ENCODE data around the gene DRAM1. TPM values are rescaled to one million over a fixed set of nuclear protein-coding genes. Genes with fewer than 3 reads are reported as not detected.

Gene DRAM1
- polyA plus RNA-seq, 1 of the 3 experiments (the other 2 are of a cell fraction) = 37.4 TPM

- Histone ChIP-seq H3K9me2 (no peaks in the 10 kb centered on the region), H3K27ac (ENCODE audit: low read depth in 2 of 2, low read length in 1 of 2) (no peak overlapping the region), H3K4me1 (ENCODE audit: control insufficient read depth in 1 of 2, insufficient read depth in 2 of 2, low read depth in 1 of 2, low read length in 1 of 2) (peaks cover 3 to 11% of the 10 kb centered on the region in 2 experiments; a peak in 2 of 4 replicates), H3K4me3 (ENCODE audit: low read depth in 2 of 2, low read length in 1 of 2) (no peak overlapping the region), H3K9ac (no peak overlapping the region), H3K9me3 (no peaks in the 10 kb centered on the region), H4K20me1 (ENCODE audit: insufficient read depth) (no peaks in the 10 kb centered on the region), H3K4me2 (no peak overlapping the region), H3K79me2 (ENCODE audit: insufficient read depth) (no peaks in the 10 kb centered on the region), H2AFZ (ENCODE audit: low read depth) (no peak overlapping the region), H3F3A (replicated peaks; ENCODE audit: insufficient read depth) (peaks cover 4% of the 10 kb centered on the region), H3K36me3 (replicated peaks in 1 of 2; ENCODE audit: control insufficient read depth in 1 of 2, insufficient read depth in 2 of 2, low read length in 1 of 2) (no peaks in the 10 kb centered on the region), H3K27me3 (ENCODE audit: insufficient read depth) (no peaks in the 10 kb centered on the region)
- DNase-seq = no peak
- ChIA-PET POLR2A (interaction anchor here (0.7 kb wide), 1 partner anchor 26 kb away, joined by 5 read pairs; no protein-coding TSS in a partner anchor), CTCF (no interaction called here)
- TF ChIP-seq NRF1 (IDR thresholded peaks at IDR 0.05; ENCODE audit: low read depth, low read length) = no peak
- 65% methylated on average over 5 of the region's 5 CpGs for WGBS (ENCODE audit: low lambda C conversion rate)
These were observed 56.6 kb downstream of the DRAM1 start for GRCh38 chr12:101933866-101934514.

DNA sequence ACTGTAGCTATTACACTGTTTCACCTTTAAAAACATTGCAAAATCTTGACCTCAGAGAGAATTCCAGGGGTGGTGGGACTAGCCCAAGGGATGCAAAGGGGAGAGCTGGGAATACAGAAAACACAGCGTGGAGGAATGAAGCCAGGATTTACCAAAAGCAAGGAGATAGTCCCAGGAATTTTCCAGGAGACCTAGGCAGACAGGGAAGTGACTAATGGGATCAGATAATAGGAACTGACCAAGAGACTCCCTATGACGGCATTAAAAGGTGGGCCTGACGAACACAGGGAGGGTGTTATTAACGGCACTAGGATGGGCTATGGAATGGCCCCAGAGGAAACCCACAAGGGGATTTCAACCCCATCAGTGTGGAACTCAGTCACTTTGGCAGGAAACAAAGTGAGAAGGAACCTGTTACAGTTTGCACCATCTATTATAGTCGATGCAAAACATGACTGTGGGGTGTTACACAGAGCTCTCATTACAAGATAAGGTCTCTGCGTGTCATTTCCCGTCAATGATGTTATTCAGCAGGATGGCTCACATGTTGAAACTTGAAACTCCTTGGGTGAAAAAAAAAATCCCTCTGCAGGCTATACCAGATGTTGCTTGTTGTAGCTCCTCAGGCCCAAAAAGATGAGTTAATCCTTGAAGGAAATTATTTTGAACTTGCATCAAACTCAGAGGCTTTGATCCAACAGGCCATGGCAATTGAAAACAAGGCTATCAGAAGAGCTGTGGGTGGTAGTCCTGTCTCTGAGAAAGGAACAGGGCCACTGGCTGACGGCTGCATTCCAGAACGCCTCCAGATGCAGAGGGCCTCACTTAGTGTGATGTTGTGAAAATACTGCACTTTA, 58.7 kb downstream of the DRAM1 start:
- POLR2A ChIA-PET = no interaction called here
- no peak overlapping the region for H3K4me3 ChIP-seq (ENCODE audit: low read depth in 2 of 2, low read length in 1 of 2)
- no peaks in the 10 kb centered on the region for H3K36me3 ChIP-seq (replicated peaks in 1 of 2; ENCODE audit: control insufficient read depth in 1 of 2, insufficient read depth in 2 of 2, low read length in 1 of 2)
- no peaks in the 10 kb centered on the region for H3K9me2 ChIP-seq
- no peaks in the 10 kb centered on the region for H3K79me2 ChIP-seq (ENCODE audit: insufficient read depth)
- 27% methylated on average over 9 of the region's 9 CpGs for WGBS (ENCODE audit: low lambda C conversion rate)
- CTCF ChIA-PET = interaction anchor here (1.2 to 1.3 kb wide), 2 partner anchors 833 to 875 kb away, joined by 4 to 5 read pairs; no protein-coding TSS in a partner anchor
- H2AFZ ChIP-seq (ENCODE audit: low read depth) = peak overlapping the region; percentile 62; the same call in 1 of the 2 replicates
- H3K9me3 ChIP-seq = no peaks in the 10 kb centered on the region
- H4K20me1 ChIP-seq (ENCODE audit: insufficient read depth) = no peaks in the 10 kb centered on the region
- H3K27me3 ChIP-seq (ENCODE audit: insufficient read depth) = no peaks in the 10 kb centered on the region
- H3K9ac ChIP-seq = no peak overlapping the region
- H3F3A ChIP-seq (replicated peaks; ENCODE audit: insufficient read depth) = peaks cover 4% of the 10 kb centered on the region
- no peak for DNase-seq
- peak overlapping the region; percentile 28; the same call in 1 of the 2 replicates for H3K4me2 ChIP-seq
- peak overlapping the region; percentile 42 to 53 for H3K27ac ChIP-seq (ENCODE audit: low read depth in 2 of 2, low read length in 1 of 2)
- H3K4me1 ChIP-seq (ENCODE audit: control insufficient read depth in 1 of 2, insufficient read depth in 2 of 2, low read depth in 1 of 2, low read length in 1 of 2) = peaks cover 3 to 11% of the 10 kb centered on the region in 2 experiments; a peak in 2 of 4 replicates
- TF ChIP-seq, protein P1, sequence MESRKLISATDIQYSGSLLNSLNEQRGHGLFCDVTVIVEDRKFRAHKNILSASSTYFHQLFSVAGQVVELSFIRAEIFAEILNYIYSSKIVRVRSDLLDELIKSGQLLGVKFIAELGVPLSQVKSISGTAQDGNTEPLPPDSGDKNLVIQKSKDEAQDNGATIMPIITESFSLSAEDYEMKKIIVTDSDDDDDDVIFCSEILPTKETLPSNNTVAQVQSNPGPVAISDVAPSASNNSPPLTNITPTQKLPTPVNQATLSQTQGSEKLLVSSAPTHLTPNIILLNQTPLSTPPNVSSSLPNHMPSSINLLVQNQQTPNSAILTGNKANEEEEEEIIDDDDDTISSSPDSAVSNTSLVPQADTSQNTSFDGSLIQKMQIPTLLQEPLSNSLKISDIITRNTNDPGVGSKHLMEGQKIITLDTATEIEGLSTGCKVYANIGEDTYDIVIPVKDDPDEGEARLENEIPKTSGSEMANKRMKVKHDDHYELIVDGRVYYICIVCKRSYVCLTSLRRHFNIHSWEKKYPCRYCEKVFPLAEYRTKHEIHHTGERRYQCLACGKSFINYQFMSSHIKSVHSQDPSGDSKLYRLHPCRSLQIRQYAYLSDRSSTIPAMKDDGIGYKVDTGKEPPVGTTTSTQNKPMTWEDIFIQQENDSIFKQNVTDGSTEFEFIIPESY (IDR thresholded peaks at IDR 0.05; ENCODE audit: borderline replicate concordance, low read depth) = no peak
- TF ChIP-seq CHD2 (IDR thresholded peaks at IDR 0.05; ENCODE audit: low read length, partially characterized antibody) (no peak), RFX5 (IDR thresholded peaks at IDR 0.05; ENCODE audit: low read length) (no peak), MXI1 (IDR thresholded peaks at IDR 0.05; ENCODE audit: low read depth, low read length) (no peak), YY1 (IDR thresholded peaks at IDR 0.05; ENCODE audit: low read depth) (no peak), NFIC (IDR thresholded peaks at IDR 0.05; ENCODE audit: borderline replicate concordance) (peak; percentile 21; the same call in 1 of the 2 replicates), TAF1 (IDR thresholded peaks at IDR 0.05; ENCODE audit: borderline replicate concordance, low read depth, low read length) (no peak), PBX3 (IDR thresholded peaks at IDR 0.05) (peak; percentile 70), USF1 (IDR thresholded peaks at IDR 0.05; ENCODE audit: borderline replicate concordance, low read depth) (0 out of 2 replicates have a peak, but pooled peaks have one; percentile 34), JUND (IDR thresholded peaks at IDR 0.05) (peak; percentile 41; the same call in 1 of the 2 replicates), MEF2A (IDR thresholded peaks at IDR 0.05; ENCODE audit: borderline replicate concordance, low read depth) (no peak; the same call in 1 of the 2 replicates), FOSL2 (IDR thresholded peaks at IDR 0.05; ENCODE audit: borderline replicate concordance, low read depth) (peak; percentile 43; the same call in 1 of the 2 replicates), EP300 (IDR thresholded peaks at IDR 0.05; ENCODE audit: borderline replicate concordance in 1 of 2, low read depth in 1 of 2, low read length in 1 of 2) (peak in 1 of 2 experiments; percentile 63; a peak in 3 of 4 replicates), RXRA (IDR thresholded peaks at IDR 0.05; ENCODE audit: borderline replicate concordance, low read depth) (peak; percentile 31; the same call in 1 of the 2 replicates)
- TF ChIP-seq, protein P2, sequence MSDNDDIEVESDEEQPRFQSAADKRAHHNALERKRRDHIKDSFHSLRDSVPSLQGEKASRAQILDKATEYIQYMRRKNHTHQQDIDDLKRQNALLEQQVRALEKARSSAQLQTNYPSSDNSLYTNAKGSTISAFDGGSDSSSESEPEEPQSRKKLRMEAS (IDR thresholded peaks at IDR 0.05; ENCODE audit: low read depth) = peak; percentile 71
- TF ChIP-seq, protein P3, sequence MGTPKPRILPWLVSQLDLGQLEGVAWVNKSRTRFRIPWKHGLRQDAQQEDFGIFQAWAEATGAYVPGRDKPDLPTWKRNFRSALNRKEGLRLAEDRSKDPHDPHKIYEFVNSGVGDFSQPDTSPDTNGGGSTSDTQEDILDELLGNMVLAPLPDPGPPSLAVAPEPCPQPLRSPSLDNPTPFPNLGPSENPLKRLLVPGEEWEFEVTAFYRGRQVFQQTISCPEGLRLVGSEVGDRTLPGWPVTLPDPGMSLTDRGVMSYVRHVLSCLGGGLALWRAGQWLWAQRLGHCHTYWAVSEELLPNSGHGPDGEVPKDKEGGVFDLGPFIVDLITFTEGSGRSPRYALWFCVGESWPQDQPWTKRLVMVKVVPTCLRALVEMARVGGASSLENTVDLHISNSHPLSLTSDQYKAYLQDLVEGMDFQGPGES (IDR thresholded peaks at IDR 0.05; ENCODE audit: low read depth, low read length) = no peak

Data from SK-N-SH (cell line).